CD4-positive, alpha-beta T cell (primary cell): ENCODE results near the gene NET1. TPM values are rescaled to one million over a fixed set of nuclear protein-coding genes. Genes with fewer than 3 reads are reported as not detected.
A peak's percentile ranks its signal among the peaks of the same experiment; 100 is the strongest.

Experiments
- ATAC-seq: fragments of 200-7000 bp; cut with Tn5 transposase; one replicate; pipeline ENCODE4 v1.10.0; 2022; ENCODE audit warnings: mild to moderate bottlenecking; ENCODE audit not compliant: poor library complexity
- CTCF ChIA-PET: fragments of 350-600 bp; sonication (Branson Sonifier 250); formaldehyde crosslinking; loops from one replicate; lab custom pipeline; 2021; ENCODE audit warnings: antibody characterized with exemption, inconsistent platforms; lab: Charles Lee
- POLR2A ChIA-PET: fragments of 350-600 bp; sonication (Branson Sonifier 250); formaldehyde crosslinking; loops from one replicate; lab custom pipeline; 2021; ENCODE audit warnings: antibody characterized with exemption, inconsistent platforms; lab: Charles Lee
- DNase-seq, 14 experiments: peaks; one replicate each; pipeline ENCODE4 v3.0.0-alpha.2; 2013 to 2020; ENCODE audit warnings: mixed read lengths in 2 of 14
- H3K27ac ChIP-seq, 2 donors: one replicate each; pipeline versions ENCODE4 v1.5.1 to v1.7.0; 2013; ENCODE audit warnings: low read length in 2 of 2, low read depth in 1 of 2, mild to moderate bottlenecking in 1 of 2
- H3K27me3 ChIP-seq, 2 experiments: 1 replicate in 1 of 2; 2 replicates in 1 of 2; pipeline versions ENCODE4 v1.6.1 to v1.7.0; 2013; ENCODE audit warnings: low read length in 2 of 2, control low read depth in 1 of 2, mild to moderate bottlenecking in 1 of 2, moderate library complexity in 1 of 2; ENCODE audit not compliant: insufficient read depth in 2 of 2, control insufficient read depth in 1 of 2
- H3K36me3 ChIP-seq: one replicate; pipeline ENCODE4 v1.6.1; 2013; ENCODE audit warnings: low read length, control low read depth; ENCODE audit not compliant: insufficient read depth
- H3K4me1 ChIP-seq: one replicate; pipeline ENCODE4 v1.6.1; 2013; ENCODE audit warnings: low read length, control low read depth; ENCODE audit not compliant: insufficient read depth
- H3K4me3 ChIP-seq: one replicate; pipeline ENCODE4 v1.5.1; 2013; ENCODE audit warnings: mild to moderate bottlenecking, low read length, moderate library complexity
- H3K9me3 ChIP-seq, 2 experiments: 1 replicate in 1 of 2; 2 replicates in 1 of 2; pipeline versions ENCODE4 v1.6.1 to v1.7.0; 2013; ENCODE audit warnings: low read length in 2 of 2, mild to moderate bottlenecking in 2 of 2, control low read depth in 1 of 2, moderate library complexity in 1 of 2; ENCODE audit not compliant: control insufficient read depth in 1 of 2, insufficient read depth in 1 of 2
- H3K27ac Mint-ChIP-seq: one replicate; pipeline ENCODE4 v1.8.0; 2020; ENCODE audit warnings: mixed read lengths
- H3K27me3 Mint-ChIP-seq: one replicate; pipeline ENCODE4 v1.8.0; 2021; ENCODE audit warnings: mixed read lengths
- H3K36me3 Mint-ChIP-seq: one replicate; pipeline ENCODE4 v1.8.0; 2021; ENCODE audit warnings: low read depth, mixed read lengths
- H3K4me1 Mint-ChIP-seq: one replicate; pipeline ENCODE4 v1.8.0; 2021; ENCODE audit warnings: low read depth, mixed read lengths
- H3K4me3 Mint-ChIP-seq: one replicate; pipeline ENCODE4 v1.8.0; 2020; ENCODE audit warnings: mild to moderate bottlenecking, mixed read lengths
- H3K9me3 Mint-ChIP-seq: one replicate; pipeline ENCODE4 v1.8.0; 2020; ENCODE audit warnings: mixed read lengths
- CTCF ChIP-seq: fragments of 200-600 bp; IDR thresholded peaks from one replicate; pipeline ENCODE4 v1.8.0; 2022; ENCODE audit warnings: antibody characterized with exemption, mild to moderate bottlenecking
- intact Hi-C, 2 experiments: fragments of 100-400 bp; cut with DNase I in 1 of 2; cut with micrococcal nuclease in 1 of 2; formaldehyde crosslinking; loops; one replicate each; pipeline versions ENCODE4 v1.15.1 to v1.9.0; 2023 to 2025; cut with DNase I, micrococcal nuclease
- total RNA-seq, 174 experiments: library from RNA in 2 of 174; stranded (reverse) in 2 of 174; gene quantifications; one replicate each; pipeline ENCODE4 v1.2.3 and lab custom pipeline; 2021 to 2026

Gene NET1
- total RNA-seq, 2 experiments from 2014 or later: 29.0 to 30.5 TPM

DNA sequence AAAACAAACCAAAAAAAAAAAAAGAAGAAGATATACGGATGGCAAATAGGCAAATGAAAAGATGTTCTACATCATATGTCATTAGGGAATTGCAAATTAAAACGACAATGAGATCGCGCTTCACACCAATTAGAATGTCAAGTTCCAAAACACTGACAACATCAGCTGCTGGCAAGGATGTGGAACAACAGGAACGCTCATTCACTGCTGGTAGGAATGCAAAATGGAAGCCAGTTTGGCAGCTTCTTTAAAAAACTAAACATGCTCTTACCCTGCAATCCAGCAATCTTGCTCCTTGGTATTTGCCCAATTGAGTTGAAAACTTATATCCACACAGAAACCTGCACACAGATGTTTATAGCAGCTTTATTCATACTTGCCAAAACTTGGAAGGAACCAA lies 52.2 kb downstream of the NET1 start:
- ATAC-seq (no peak), DNase-seq (no peak)
- no peaks in the 10 kb centered on the region for H3K36me3 Mint-ChIP-seq
- ChIA-PET POLR2A (interaction anchor here (0.7 kb wide), 1 partner anchor 507 kb away, joined by 3 read pairs; no protein-coding TSS in a partner anchor), CTCF (no interaction called here)
- H3K9me3 Mint-ChIP-seq: no peaks in the 10 kb centered on the region
- no peak for TF ChIP-seq CTCF
- H3K27me3 Mint-ChIP-seq: no peaks in the 10 kb centered on the region
- H3K4me3 ChIP-seq: no peak overlapping the region
- peaks cover 0 to 18% of the 10 kb centered on the region in 2 experiments for H3K9me3 ChIP-seq
- H3K4me3 Mint-ChIP-seq: no peak overlapping the region
- H3K4me1 ChIP-seq: no peaks in the 10 kb centered on the region
- no peaks in the 10 kb centered on the region for H3K27me3 ChIP-seq
- H3K4me1 Mint-ChIP-seq: no peaks in the 10 kb centered on the region
- intact Hi-C loops: no loop called here
- no peak overlapping the region for H3K27ac Mint-ChIP-seq
- peaks cover 3% of the 10 kb centered on the region for H3K36me3 ChIP-seq
- no peak overlapping the region for H3K27ac ChIP-seq

DNA sequence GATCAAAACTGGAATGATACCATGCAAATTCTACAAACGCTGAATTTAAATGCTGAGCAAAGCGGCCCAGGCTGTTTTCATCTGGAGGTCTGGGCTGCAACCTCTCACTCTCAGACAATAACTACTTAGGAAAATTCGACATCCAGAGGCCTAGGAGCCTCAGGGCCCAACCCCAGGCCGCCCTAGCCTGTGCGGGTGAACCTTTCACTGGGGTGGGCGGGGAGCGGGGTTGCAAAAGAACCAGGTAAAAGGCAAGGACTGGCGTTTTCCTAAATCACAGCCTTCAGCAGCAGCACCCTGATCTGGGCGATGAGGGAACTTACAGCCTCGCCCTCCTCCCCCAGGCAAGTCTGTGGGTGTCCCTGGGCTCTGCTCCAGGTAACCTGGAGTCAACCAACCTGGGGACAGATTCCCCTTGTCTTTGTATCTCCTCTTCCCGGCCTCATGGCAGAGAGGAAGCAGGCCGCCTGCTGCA lies 53.7 kb downstream of the NET1 start:
- no peak overlapping the region for H3K27ac Mint-ChIP-seq
- no peaks in the 10 kb centered on the region for H3K27me3 Mint-ChIP-seq
- H3K4me1 Mint-ChIP-seq: no peaks in the 10 kb centered on the region
- TF ChIP-seq CTCF: no peak
- Histone ChIP-seq H3K36me3 (no peaks in the 10 kb centered on the region), H3K4me1 (no peaks in the 10 kb centered on the region), H3K27ac (no peak overlapping the region), H3K27me3 (no peaks in the 10 kb centered on the region), H3K9me3 (peaks cover 0 to 18% of the 10 kb centered on the region in 2 experiments), H3K4me3 (no peak overlapping the region)
- ATAC-seq (no peak), DNase-seq (no peak)
- ChIA-PET POLR2A (no interaction called here), CTCF (no interaction called here)
- no peaks in the 10 kb centered on the region for H3K36me3 Mint-ChIP-seq
- intact Hi-C loops: no loop called here
- no peak overlapping the region for H3K4me3 Mint-ChIP-seq
- no peaks in the 10 kb centered on the region for H3K9me3 Mint-ChIP-seq

DNA sequence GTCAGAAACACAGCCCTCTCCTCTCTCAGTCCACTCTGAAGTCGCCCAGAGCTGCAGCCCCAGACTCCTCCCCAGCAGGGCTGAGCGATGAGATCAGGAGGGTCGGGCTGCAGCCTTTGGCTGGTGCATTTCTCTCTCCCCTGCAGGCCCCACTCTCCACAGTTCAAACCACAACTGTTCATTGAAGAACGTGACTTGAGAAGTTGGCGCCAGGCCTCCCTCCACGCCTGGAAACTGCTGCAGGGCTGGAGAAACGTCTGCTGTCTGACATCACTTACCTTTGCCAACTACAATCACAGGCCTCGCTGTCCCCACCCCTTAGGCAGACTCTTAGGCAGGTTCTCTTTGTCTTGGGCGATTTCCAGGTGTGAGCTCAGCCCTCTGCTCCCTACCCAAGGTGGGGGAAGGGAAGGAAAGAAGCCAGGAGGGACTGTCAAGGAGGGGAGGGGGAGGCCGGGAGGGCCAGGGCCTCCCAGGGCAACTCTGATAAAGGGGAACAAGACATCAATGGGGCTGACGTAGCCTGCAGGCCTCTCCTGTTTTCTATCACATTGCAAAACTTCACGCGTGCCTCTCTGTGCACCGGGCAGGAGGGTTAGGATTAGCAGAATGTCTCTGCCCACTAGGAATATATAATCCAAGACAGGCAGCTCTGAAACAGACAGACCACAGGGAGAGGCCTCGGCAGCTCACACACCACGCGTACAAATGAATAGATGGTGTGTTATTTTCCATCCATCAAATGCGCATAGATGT lies 54.3 kb downstream of the NET1 start:
- no peak overlapping the region for H3K4me3 ChIP-seq
- H3K36me3 ChIP-seq: no peaks in the 10 kb centered on the region
- peak; percentile 64 for ATAC-seq
- H3K9me3 ChIP-seq: peaks cover 0 to 18% of the 10 kb centered on the region in 2 experiments
- DNase-seq: no peak
- H3K27me3 Mint-ChIP-seq: no peaks in the 10 kb centered on the region
- no peaks in the 10 kb centered on the region for H3K27me3 ChIP-seq
- H3K36me3 Mint-ChIP-seq: no peaks in the 10 kb centered on the region
- H3K9me3 Mint-ChIP-seq: no peaks in the 10 kb centered on the region
- POLR2A ChIA-PET: no interaction called here
- no peaks in the 10 kb centered on the region for H3K4me1 ChIP-seq
- CTCF ChIA-PET: no interaction called here
- no peak overlapping the region for H3K27ac Mint-ChIP-seq
- H3K4me3 Mint-ChIP-seq: no peak overlapping the region
- intact Hi-C loops: no loop called here
- H3K27ac ChIP-seq: no peak overlapping the region
- no peak for TF ChIP-seq CTCF
- no peaks in the 10 kb centered on the region for H3K4me1 Mint-ChIP-seq
